GM19240 (cell line): ENCODE measurements around the gene HELQ.
"Not testable (repeated sequence)": the region's sequence is repeated elsewhere in the genome, so short reads cannot be mapped to it uniquely, and the experiment has no call there.

Source experiments
- DNase-seq: peaks from one replicate; pipeline ENCODE4 v3.0.0; 2011; ENCODE audit warnings: low spot score; ENCODE audit not compliant: insufficient read length

The HELQ gene, protein sequence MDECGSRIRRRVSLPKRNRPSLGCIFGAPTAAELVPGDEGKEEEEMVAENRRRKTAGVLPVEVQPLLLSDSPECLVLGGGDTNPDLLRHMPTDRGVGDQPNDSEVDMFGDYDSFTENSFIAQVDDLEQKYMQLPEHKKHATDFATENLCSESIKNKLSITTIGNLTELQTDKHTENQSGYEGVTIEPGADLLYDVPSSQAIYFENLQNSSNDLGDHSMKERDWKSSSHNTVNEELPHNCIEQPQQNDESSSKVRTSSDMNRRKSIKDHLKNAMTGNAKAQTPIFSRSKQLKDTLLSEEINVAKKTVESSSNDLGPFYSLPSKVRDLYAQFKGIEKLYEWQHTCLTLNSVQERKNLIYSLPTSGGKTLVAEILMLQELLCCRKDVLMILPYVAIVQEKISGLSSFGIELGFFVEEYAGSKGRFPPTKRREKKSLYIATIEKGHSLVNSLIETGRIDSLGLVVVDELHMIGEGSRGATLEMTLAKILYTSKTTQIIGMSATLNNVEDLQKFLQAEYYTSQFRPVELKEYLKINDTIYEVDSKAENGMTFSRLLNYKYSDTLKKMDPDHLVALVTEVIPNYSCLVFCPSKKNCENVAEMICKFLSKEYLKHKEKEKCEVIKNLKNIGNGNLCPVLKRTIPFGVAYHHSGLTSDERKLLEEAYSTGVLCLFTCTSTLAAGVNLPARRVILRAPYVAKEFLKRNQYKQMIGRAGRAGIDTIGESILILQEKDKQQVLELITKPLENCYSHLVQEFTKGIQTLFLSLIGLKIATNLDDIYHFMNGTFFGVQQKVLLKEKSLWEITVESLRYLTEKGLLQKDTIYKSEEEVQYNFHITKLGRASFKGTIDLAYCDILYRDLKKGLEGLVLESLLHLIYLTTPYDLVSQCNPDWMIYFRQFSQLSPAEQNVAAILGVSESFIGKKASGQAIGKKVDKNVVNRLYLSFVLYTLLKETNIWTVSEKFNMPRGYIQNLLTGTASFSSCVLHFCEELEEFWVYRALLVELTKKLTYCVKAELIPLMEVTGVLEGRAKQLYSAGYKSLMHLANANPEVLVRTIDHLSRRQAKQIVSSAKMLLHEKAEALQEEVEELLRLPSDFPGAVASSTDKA

DNA sequence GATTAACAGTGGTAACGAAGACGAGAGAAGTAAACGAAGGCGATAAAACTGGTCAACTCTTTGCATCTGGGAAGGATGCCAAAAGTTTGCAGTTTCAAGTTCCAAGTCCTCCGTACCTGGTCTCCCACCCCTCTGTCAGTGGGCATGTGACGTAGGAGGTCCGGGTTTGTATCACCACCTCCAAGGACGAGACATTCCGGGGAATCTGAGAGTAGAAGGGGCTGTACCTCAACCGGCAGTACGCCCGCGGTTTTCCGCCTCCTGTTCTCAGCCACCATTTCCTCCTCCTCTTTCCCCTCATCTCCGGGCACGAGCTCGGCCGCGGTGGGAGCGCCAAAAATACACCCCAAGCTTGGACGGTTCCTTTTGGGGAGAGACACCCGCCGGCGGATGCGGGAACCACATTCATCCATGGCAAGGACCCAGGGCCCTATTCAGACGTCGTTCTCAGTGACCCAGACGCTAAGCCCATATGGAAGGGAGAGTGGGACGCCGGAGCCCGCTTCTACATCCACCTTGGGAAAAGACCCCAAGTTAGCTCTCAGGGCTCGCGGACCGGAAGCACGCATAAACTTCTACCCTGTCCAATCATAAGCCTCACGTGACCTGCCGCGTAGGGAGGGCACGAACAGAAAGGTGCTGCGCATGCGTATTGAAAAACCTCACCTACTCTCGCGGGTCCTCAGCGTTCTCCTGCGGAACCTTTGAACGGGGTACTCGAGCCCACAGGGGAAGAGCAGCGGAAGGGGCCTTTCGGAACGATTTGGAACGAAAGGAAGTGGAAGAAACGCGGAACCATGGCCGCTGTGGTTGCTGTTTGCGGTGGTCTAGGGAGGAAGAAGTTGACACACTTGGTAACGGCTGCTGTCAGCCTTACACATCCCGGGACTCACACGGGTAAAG lies at the start of gene HELQ, which contains the start of gene MRPS18C:
TSS of gene HELQ (minus strand) at position 543 of the 903 bp plus-strand sequence. CDS start at position 413, 130 bp downstream.
TSS of gene MRPS18C (plus strand) at position 778 of the 903 bp plus-strand sequence. CDS start at position 798, 20 bp downstream.
- peak; percentile 91 for DNase-seq

DNA sequence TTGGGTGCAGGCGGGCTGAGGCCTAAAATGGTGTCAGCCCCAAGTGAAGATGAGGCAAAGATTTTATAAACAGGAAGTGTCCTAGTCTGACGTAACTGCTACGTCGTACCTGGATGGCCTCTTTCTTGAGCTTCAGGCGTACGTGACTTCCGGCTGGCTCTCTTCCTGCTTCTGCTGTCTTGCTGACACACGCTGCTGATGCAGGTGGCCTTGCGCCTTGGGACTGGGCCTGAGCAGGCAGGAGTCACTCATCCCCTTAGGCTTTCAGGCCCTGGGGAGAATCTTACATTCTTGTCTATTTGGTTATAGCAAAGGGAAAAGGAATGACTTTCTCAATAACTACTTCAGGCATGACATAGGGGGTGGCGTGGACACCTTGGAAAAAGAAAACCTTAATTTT lies 49.4 kb upstream of the HELQ start:
- DNase-seq, result no peak

DNA sequence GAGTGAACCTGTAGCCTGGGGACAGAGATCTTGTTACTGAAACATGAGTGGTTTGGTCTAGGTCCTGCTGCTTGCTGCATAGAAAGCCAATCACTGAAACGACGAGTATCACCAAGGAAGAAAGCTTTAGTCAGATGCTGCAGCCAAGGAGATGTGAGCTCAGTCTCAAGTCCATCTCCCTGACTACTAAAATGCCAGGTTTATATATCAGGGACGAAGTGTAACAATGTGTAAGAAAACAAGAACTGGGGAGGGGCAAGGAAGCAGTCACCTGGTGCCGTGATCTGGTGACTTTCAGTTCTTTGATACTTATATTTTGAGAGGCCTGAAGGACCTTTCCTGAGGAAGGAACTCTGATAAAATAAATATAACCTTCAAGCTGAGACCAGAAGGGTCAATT lies 48.9 kb upstream of the HELQ start:
- DNase-seq, result no peak

DNA sequence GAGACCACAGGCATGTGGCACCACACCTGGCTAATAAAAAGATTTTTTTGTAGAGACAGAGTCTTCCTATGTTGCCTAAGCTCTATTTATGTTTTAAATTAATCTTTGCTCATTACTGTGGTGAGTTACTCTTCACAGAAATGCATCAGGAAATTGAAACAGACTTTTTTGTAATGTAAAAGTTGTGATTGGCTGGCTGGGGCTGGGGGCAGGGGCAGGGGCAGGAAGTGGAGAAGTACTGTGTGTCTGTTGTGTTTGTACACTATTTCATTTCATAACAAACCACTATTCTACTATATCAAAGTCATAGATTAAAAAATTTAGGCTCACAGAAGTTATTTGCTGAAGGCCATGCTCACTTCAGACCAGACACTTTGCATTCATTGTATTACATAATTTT lies 48.4 kb upstream of the HELQ start:
- DNase-seq, result no peak

DNA sequence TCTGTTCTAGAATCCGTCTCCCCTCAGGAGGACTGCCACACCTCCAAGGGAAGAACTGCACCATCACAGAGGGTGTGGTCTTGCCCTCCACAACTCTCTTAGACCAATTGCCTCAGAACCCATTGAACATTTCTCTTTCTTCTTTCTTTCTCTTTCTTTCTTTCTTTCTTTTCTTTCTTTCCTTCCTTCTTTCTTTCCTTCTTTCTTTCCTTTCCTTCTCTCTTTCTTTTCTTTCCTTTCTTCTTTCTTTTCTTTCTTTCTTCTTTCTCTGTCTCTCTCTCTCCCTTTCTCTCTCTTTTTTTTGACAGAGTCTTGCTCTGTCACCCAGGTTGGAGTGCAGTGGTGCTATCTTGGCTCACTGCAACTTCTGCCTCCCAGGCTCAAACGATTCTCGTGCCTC lies 46.0 kb upstream of the HELQ start:
- DNase-seq, result not testable (repeated sequence)

DNA sequence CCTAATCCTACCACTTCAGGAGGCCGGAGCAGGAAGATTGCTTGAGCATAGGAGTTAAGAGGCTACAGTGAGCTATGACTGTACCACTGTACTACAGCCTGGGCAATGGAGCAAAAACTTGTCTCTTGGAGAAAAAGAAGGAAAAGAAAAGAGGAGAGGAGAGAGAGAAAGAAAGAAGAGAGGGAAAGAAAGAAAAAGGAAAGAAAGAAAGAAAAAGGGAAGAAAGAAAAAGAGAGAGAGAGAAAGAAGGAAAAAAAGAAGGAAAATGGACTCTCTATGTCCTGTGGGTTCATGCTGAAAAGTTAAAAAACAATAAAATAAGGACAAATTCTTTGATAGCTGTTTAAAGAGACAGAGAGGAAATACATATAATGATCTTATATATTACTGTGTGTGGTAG lies 42.6 kb upstream of the HELQ start:
- no peak for DNase-seq

DNA sequence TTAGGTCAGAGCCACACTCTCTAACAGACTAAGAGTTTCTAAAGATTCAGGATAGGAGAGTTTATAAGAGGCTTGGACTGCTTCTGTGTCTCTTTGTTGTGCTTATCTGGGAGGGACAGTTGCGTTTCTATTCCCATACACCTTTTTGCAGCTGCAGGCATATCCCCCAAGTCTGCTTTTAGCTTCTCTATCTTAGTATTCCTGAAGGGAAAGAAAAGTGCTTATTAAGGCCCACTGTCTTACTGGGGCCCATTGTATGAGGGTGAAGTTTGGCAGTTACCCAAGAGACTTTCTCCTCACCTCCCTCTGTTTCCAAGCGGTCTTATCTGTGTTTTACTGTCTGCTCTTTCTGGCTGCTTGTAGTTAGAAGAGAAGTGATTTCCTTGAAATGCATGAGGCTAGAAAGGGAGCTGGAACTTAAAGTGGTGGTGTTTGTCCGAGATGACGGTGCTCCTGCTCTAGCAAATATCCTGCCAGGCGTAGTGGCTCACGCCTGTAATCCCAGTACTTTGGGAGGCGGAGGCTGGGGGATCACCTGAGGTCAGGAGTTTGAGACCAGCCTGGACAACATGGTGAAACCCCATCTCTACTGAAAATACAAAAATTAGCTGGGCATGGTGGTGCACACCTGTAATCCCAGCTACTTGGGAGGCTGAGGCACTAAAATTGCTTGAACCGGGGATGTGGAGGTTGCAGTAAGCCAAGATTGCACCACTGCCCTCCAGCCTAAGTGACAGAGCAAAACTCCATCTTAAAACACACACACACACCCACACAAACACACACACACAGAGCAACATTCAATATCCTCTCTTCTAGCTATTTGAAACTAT lies 40.7 kb upstream of the HELQ start:
- not testable (repeated sequence) for DNase-seq

DNA sequence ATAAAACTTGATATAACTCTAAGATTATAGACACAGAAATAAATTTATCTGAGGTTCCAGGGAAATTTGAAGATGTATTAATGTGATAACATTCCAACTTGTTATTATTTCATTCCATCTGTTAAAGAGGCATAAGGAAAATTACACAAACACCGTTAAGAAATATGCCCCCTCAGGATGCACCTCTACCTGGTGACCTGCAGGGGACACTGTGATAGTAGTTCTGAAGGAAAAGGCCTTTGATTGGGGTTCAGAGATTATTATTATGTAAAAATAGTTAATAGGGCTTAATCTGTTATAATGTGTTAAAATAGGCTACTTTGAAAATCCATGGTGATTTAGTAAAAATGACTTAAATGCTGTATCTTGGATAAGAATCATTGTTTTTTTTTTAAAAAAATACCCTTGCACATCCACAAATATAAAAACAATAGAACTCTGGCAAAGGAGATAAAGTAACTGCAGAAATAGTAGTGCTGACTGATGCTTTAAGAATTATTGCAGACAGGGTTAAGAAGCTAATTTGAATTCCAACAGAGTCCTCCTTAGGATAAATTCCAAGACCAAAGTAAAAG lies 35.3 kb upstream of the HELQ start:
- peak; percentile 31 for DNase-seq

DNA sequence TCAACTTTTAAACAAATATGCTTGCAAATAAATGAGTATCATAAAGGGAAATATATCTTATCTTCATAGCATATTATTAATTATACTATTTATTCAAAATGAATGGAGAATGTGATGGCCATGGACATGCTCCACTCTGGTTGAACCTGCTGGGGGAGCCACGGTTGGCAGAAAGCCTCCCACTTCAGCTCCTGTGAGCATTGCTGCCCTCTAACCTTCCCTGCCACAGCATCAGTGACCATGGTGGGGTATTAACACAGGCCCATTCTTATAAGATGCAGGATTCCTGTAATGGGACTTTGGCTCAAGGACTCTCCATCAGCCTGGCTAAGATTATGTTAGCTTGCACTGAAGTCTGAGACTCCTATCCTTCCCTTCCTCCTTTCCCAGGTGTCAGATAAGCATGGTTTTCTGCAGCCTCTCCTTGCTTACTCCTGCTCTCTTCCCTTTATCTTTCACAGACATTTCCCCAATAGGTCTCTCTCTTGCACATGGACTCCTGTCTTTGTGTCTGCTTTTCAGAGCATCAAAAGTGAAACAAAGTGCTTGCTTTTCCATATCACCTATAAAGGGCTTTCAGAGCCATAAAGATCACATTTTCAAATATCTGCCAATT lies 34.2 kb upstream of the HELQ start:
- no peak for DNase-seq

DNA sequence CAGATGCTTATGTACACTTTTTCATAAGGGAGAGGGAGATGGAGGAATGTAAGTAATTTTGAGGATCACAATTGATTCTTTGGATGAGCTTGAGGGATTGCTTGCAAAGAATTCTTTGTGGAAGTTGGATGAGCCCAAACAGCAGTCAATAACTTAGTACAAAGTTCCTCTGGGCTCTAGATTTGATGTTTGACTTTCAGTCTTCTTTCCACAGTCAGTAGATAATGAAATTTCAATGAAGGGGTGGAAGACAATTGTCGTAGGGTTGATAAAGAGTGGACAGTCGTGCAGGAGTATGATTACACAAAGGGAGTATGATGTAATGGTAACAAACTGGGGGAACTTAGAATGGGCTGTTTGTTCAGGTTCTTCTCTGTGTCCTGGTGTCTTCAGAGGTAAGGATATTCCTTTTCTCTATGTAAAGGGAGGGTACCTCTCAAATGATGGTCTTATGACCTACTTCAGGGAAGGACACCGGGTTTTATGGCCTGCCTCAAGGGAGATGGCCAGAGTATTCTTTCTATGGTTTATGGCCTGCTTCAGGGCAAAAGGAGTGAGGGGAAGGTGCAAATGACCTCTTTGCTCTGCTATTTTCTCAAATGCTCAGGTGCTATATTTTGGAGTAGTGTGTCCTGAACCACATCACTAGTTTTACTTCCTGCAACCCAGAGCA lies 31.0 kb upstream of the HELQ start:
- no peak for DNase-seq

DNA sequence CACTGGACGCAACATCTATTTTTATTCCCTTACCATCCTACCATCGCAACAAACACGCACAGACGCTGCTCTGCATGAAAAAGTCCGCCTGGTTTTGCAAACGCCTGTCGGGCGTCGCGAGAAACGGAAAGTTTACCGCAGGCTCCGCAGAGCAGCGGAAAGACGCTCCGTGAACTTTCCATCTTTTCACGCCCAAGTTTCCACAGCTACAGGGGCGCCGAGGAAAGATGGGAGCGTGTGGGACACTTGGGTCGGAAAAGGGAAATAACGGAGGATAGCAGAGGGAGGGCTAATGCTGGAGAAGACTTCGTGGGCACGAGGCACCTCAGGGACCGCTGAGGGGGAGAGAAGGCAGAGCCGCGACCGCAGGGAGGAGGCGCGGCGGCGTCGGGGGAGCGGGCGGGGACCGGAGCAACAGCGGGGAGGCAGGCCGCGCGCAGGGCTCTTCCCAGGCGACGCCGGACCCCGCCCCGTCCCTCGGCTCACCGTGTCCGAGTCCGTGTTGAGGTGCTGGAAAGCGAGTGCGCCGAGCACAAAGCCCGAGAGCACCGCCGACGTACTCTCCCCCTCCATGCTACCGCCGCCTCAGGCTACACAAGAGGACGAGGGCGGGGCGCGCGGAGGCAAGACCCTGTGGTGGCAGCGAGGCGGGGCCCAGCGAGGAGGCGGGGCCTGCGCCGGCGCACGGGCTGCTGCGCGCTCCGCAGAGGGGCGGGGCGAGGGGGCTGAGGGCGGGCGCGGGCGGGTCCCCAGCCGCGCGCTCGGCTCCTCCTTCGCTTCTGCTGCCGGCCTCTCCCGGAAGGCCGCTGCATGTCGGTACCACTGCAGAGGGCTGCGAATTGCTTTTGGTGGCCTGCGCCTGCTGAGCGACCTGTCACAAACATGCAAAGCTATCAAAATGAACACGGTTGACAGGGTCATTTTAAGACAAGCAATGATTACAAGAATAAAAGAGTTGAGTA lies 29.2 kb upstream of the HELQ start, which contains the start of gene ABRAXAS1:
TSS of gene ABRAXAS1 (minus strand) at position 601 of the 962 bp plus-strand sequence. CDS start at position 573, 28 bp downstream.
- DNase-seq, result peak; percentile 90

DNA sequence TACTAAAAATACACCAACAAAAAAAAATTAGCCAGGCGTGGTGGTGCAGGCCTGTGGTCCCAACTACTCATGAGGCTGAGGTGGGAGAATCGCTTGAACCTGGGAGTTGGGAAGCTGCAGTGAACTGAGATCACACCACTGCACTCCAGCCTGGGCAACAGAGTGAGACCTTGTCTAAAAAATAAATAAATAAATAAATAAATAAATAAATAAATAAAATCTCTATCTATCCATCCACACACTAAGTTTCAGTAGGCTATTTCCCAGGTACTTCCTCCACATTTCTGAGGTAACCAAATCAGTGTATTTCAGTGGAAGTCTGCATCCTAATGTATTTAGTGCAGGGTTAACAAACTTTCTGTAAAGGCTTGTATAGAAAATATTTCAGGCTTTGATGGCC lies 18.3 kb upstream of the HELQ start:
- no peak for DNase-seq

DNA sequence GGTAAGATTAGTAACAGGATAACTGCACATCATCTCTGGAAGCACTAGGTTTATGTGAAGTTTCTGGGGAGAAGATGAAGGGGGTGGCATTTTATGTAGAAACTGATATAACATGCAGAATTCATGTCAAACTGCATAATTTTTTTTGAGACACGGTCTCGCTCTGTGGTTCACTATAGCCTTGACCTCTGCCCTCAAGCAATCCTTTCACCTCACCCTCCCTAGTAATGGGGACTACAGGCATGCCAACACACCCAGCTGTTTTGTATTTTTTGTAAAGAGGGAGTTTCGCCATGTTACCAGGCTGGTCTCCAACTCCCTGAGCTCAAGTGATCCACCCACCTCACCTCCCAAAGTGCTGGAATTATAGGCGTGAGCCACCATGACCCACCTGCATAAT lies 17.8 kb upstream of the HELQ start:
- no peak for DNase-seq

DNA sequence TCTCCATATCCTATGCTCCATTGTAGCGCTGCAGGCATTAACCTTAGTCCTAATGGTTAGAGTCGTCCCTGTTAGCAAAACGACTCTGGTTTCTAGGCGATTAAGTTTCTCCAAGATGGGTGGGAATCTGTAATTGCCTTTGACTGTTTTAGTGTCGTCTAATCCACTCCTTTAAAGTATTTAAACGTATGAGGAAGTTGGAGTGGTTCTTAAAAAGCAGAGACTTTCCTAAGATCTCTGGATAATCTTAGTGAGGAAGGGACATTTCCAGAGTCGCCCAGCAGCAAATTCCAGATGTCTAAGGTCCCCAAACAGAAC lies 520 bp upstream of the HELQ start:
- DNase-seq, result no peak

DNA sequence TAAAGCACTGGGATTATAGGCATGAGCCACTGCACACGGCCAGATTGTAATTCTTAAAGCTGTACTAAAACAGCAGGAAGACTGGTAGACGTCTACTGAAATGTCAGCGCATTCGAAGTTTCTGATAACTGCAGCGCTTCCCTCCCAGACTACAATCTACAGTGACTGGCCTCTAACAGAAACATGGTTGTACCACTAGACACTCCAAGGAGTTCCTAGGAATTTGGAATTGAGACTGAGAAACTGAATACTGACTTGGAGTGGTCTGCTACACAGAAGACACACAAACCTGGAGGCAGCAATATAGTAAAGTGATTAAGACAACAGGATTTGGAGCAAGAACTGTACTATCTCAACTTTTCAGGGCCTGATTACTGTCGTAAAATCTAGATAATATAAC lies 937 bp downstream of the HELQ start:
- no peak for DNase-seq

DNA sequence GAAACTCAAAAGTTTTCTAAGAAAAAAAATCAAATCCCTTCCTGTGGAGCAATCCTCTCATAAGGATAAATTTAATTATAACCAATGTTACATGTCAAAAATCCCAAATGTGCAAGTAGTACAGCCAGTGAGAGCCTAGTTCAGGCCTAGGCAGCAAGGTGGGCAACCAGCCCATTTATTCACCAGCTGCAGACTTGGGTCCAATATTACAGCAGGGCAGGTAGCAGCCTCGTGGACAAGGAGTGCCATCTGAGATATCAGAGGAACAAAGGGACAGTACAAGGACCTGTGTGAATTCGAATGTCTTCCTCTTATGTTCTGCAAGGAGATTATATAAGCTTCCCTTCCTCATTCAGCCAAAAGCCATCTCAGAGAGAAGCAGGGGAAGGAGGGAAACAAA lies 6.6 kb downstream of the HELQ start:
- DNase-seq, result no peak

DNA sequence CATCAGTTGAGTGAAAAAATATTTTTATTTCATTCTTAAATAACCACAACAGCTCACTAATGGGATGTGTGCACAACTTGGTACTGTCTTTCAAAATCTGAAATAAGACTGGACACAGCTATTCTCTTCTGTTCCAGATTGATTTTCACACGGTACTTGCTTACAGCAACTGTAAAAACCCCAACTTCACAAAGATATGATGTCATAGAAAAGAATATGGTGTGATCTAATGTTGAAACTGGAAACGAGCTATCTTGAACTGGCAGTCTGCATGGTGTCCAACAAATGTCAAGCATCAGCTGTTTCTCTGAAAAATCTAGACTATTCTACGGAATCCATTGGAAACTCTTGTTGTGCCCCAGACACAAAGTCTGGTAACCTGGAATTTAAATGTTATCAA lies 14.7 kb downstream of the HELQ start:
- no peak for DNase-seq
